A673 (cell line): ENCODE data around the gene TNRC6C. TPM values are rescaled to one million over a fixed set of nuclear protein-coding genes. Genes with fewer than 3 reads are reported as not detected.

Experiments
- BruUV-seq: library from RNA; stranded (reverse); fragments of 400-500 nt; replicated peaks from 2 replicates; lab custom pipeline; 2021; lab: Mats Ljungman, UMichigan
- CTCF ChIA-PET: fragments of 300-600 bp; sonication (Branson Sonifier 250); formaldehyde crosslinking; loops from one replicate; lab custom pipeline; 2022; ENCODE audit warnings: antibody characterized with exemption; lab: Charles Lee
- POLR2A ChIA-PET: fragments of 300-600 bp; sonication (Branson Sonifier 250); formaldehyde crosslinking; loops from one replicate; lab custom pipeline; 2022; ENCODE audit warnings: antibody characterized with exemption; ENCODE audit not compliant: low non-redundant PET; lab: Charles Lee
- DNase-seq: peaks from one replicate; pipeline ENCODE4 v3.0.0-alpha.2; 2015; ENCODE audit warnings: low spot score
- H3K27ac ChIP-seq: fragments of 200-600 bp; sonication (generic); 2 replicates; pipeline ENCODE4 v1.5.1; 2016; ENCODE audit warnings: mixed run types, low read depth, mild to moderate bottlenecking, mixed read lengths, antibody characterized with exemption, low read length; ENCODE audit not compliant: poor library complexity, severe bottlenecking
- H3K27me3 ChIP-seq: fragments of 200-600 bp; sonication (generic); replicated peaks from 2 replicates; pipeline ENCODE4 v1.6.1; 2017; ENCODE audit warnings: mixed run types, low read depth, mild to moderate bottlenecking, mixed read lengths, antibody characterized with exemption, low read length; ENCODE audit not compliant: insufficient read depth, poor library complexity
- H3K36me3 ChIP-seq: fragments of 200-600 bp; sonication (generic); 2 replicates; pipeline ENCODE4 v1.6.1; 2016; ENCODE audit warnings: mixed run types, mild to moderate bottlenecking, mixed read lengths, antibody characterized with exemption, low read length; ENCODE audit not compliant: insufficient read depth, poor library complexity, severe bottlenecking
- H3K4me1 ChIP-seq: fragments of 200-600 bp; sonication (generic); 2 replicates; pipeline ENCODE4 v1.6.1; 2017; ENCODE audit warnings: mixed run types, mild to moderate bottlenecking, mixed read lengths, antibody characterized with exemption, low read length; ENCODE audit not compliant: insufficient read depth, poor library complexity, severe bottlenecking
- H3K4me3 ChIP-seq: fragments of 200-600 bp; sonication (generic); 2 replicates; pipeline ENCODE4 v1.5.1; 2016; ENCODE audit warnings: low read depth, mixed run types, mild to moderate bottlenecking, mixed read lengths, low read length; ENCODE audit not compliant: poor library complexity, severe bottlenecking
- H3K9me3 ChIP-seq: fragments of 200-600 bp; sonication (generic); 2 replicates; pipeline ENCODE4 v1.6.1; 2016; ENCODE audit warnings: mixed run types, low read depth, mild to moderate bottlenecking, mixed read lengths, antibody characterized with exemption, low read length; ENCODE audit not compliant: poor library complexity, severe bottlenecking
- EZH2 ChIP-seq: fragments of 200-600 bp; sonication (generic); IDR thresholded peaks from 2 replicates; pipeline ENCODE4 v1.6.1; 2017; ENCODE audit warnings: borderline replicate concordance, low read depth, mild to moderate bottlenecking, mixed read lengths, antibody characterized with exemption, low read length; ENCODE audit not compliant: poor library complexity, severe bottlenecking
- intact Hi-C: fragments of 100-400 bp; cut with micrococcal nuclease; formaldehyde crosslinking; loops from one replicate; pipeline ENCODE4 v1.10.0; 2022; ENCODE audit not compliant: unreplicated experiment
- total RNA-seq: library from RNA; stranded (reverse); gene quantifications from 2 replicates; pipeline ENCODE4 v1.2.3, GENCODE V29; 2021
- TF ChIP-seq, protein P1 (sequence below): fragments of 300-800, 200-600 bp; sonication (generic); conservative IDR thresholded peaks from 2 replicates; pipeline ENCODE4 v1.5.1; 2017; ENCODE audit warnings: low read depth, mild to moderate bottlenecking, antibody characterized with exemption, low read length, moderate library complexity, mixed read lengths

The TNRC6C gene
- total RNA-seq, 1 experiment from 2014 or later = 26.7 TPM

DNA sequence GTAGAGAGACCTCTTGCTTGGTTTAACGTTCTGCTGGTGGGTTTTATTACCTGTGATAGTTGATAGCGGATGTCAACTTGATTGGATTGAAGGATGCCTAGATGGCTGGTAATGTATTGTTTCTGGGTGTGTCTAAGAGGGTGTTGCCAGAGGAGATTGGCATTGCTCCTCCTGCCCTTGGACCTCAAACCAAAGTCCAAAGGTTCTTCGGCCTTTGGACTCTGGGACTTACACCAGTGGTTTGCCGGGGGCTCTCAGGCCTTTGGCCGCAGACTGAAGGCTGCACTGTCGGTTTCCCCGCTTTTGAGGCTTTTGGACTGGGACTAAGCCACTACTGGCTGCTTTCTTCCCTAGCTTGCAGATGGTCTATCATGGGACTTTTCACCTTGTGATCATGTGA is 17.5 kb upstream of the TNRC6C start:
- Histone ChIP-seq H3K27ac (no peak overlapping the region), H3K4me1 (no peaks in the 10 kb centered on the region), H3K27me3 (no peaks in the 10 kb centered on the region), H3K4me3 (no peak overlapping the region), H3K9me3 (no peaks in the 10 kb centered on the region), H3K36me3 (no peaks in the 10 kb centered on the region)
- intact Hi-C loops = no loop called here
- no peak for TF ChIP-seq EZH2
- TF ChIP-seq, protein P1, sequence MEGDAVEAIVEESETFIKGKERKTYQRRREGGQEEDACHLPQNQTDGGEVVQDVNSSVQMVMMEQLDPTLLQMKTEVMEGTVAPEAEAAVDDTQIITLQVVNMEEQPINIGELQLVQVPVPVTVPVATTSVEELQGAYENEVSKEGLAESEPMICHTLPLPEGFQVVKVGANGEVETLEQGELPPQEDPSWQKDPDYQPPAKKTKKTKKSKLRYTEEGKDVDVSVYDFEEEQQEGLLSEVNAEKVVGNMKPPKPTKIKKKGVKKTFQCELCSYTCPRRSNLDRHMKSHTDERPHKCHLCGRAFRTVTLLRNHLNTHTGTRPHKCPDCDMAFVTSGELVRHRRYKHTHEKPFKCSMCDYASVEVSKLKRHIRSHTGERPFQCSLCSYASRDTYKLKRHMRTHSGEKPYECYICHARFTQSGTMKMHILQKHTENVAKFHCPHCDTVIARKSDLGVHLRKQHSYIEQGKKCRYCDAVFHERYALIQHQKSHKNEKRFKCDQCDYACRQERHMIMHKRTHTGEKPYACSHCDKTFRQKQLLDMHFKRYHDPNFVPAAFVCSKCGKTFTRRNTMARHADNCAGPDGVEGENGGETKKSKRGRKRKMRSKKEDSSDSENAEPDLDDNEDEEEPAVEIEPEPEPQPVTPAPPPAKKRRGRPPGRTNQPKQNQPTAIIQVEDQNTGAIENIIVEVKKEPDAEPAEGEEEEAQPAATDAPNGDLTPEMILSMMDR = no peak
- no TSS peak for BruUV-seq
- no peak for DNase-seq
- ChIA-PET CTCF (no interaction called here), POLR2A (no interaction called here)

DNA sequence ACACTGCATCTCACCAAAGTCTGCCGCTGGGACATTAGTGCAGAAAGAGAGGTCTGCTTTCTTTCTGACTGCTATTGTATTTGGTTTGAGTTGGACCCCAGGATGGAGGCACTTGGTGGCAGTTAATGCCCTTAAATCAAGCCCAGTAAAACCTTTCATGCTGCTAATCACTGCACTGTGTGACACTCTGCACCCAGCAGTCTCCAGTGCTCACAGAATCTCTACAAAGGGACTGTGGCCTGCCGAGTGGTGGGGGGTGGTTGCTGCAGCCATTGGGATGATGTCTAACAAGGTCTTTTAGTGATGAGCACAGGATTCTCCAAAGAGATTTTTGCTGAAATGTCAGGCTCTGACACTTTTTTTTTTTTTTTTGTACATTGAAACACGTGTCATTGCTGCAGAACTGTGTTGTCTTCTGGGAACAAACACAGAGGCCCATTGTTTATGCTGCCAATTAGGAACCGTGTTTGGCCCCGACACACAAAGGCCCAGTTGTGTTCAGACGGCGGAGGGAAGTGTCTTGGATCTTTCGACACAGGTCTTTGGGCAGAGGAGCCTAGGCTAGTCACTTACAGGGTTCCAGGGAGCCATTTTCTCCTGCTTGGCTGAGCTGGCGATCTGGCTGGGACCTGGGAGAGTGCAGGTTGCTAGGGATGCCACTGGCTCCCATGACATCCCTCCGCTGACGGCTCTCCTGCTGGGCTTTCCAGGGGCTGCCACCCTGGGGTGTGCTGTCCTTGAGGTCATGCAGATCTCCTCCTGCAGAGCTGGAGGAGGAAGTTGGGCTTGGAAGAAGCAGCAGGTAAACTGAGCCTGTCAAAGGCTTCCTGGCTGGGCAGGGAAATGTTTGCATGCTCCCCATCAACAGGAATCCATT is 16.2 kb upstream of the TNRC6C start:
- DNase-seq = no peak
- CTCF ChIA-PET = no interaction called here
- BruUV-seq = no TSS peak
- POLR2A ChIA-PET = no interaction called here
- Histone ChIP-seq H3K4me1 (no peaks in the 10 kb centered on the region), H3K4me3 (no peak overlapping the region), H3K27me3 (no peaks in the 10 kb centered on the region), H3K36me3 (no peaks in the 10 kb centered on the region), H3K27ac (no peak overlapping the region), H3K9me3 (no peaks in the 10 kb centered on the region)
- intact Hi-C loops = no loop called here
- no peak for TF ChIP-seq EZH2
- TF ChIP-seq, protein P1 = no peak

DNA sequence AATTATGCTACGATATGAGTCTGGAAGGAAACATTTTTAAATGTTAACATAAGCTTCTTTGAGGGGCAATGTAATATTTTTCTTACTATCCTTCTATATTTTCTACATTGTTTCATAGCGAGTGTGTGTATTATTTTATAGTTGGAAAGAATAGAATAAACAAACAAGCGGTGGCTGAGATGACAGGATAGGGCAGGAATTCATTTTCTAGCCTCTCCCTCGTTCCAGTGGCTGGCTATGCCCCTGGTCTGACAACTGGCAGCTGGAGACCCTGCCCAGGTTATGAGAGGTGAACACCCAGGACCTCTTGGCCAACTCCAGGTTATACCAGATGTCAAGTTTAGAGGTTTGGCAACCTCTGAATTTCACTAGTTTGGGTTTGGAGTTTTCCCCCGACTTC is 14.5 kb upstream of the TNRC6C start:
- BruUV-seq = no TSS peak
- ChIA-PET POLR2A (no interaction called here), CTCF (interaction anchor here (0.5 kb wide), 1 partner anchor 216 kb away, joined by 3 read pairs; no protein-coding TSS in a partner anchor)

More for the DNA sequence above, 14.5 kb upstream of the TNRC6C start:
- no peak for TF ChIP-seq EZH2
- TF ChIP-seq, protein P1 = no peak
- H3K4me3 ChIP-seq = no peak overlapping the region
- no peaks in the 10 kb centered on the region for H3K36me3 ChIP-seq
- no peak overlapping the region for H3K27ac ChIP-seq
- no peaks in the 10 kb centered on the region for H3K9me3 ChIP-seq
- intact Hi-C loops = no loop called here
- DNase-seq = no peak
- no peaks in the 10 kb centered on the region for H3K4me1 ChIP-seq
- H3K27me3 ChIP-seq = peaks cover 1% of the 10 kb centered on the region
